ENCODE results near the gene LNX2. TPM values are rescaled to one million over a fixed set of nuclear protein-coding genes. Genes with fewer than 3 reads are reported as not detected.

Gene LNX2
- total RNA-seq, 2 donors from 2014 or later = 11.2 to 23.1 TPM

DNA sequence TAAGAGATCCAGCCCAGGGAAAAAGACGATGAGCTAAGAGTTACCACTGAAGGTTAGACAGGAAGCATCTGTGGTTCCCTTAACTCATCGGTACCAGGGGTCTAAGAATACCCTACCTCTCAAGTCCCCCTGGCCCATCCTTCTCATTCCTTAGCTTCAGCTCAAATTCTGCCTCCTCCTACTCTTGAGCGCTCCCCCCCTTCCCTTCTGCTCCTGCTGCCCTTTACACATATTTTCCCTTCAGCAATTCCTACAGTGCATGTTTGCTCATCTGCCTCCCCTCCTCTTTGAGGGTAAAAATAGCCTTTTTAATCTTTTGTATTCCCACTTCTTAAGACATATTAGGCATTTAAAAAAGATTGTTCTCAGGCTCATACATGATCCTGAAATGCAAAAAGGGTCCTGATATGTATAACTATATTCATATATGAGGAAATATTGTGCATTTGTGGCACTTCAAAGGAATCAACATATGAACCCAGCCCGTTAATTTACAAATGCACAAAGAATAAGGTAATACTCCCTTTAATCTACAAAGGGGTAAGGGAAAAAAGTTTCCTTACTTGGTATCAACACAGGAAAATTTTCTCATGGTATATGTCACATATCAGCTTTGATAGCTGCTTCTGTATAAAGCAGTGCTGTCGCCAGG is 33.1 kb downstream of the LNX2 start:
- Histone ChIP-seq H3K27ac (no peak overlapping the region), H3K27me3 (no peaks in the 10 kb centered on the region), H3K4me3 (no peak overlapping the region), H3K9me3 (no peaks in the 10 kb centered on the region), H3K36me3 (replicated peaks in 1 of 2; ENCODE audit: insufficient read depth in 1 of 2, low read depth in 2 of 2) (no peaks in the 10 kb centered on the region), H3K4me1 (peaks cover 47% of the 10 kb centered on the region)
- TF ChIP-seq, protein P1, sequence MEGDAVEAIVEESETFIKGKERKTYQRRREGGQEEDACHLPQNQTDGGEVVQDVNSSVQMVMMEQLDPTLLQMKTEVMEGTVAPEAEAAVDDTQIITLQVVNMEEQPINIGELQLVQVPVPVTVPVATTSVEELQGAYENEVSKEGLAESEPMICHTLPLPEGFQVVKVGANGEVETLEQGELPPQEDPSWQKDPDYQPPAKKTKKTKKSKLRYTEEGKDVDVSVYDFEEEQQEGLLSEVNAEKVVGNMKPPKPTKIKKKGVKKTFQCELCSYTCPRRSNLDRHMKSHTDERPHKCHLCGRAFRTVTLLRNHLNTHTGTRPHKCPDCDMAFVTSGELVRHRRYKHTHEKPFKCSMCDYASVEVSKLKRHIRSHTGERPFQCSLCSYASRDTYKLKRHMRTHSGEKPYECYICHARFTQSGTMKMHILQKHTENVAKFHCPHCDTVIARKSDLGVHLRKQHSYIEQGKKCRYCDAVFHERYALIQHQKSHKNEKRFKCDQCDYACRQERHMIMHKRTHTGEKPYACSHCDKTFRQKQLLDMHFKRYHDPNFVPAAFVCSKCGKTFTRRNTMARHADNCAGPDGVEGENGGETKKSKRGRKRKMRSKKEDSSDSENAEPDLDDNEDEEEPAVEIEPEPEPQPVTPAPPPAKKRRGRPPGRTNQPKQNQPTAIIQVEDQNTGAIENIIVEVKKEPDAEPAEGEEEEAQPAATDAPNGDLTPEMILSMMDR (IDR thresholded peaks at IDR 0.05) = no peak
- no peak for TF ChIP-seq POLR2A (IDR thresholded peaks at IDR 0.05)
- intact Hi-C loops (cut with DNase I) = no loop called here
- 72 to 82% methylated on average over 5 of the region's 5 CpGs for WGBS, 2 donors
- DNase-seq (no peak), ATAC-seq (no peak)

DNA sequence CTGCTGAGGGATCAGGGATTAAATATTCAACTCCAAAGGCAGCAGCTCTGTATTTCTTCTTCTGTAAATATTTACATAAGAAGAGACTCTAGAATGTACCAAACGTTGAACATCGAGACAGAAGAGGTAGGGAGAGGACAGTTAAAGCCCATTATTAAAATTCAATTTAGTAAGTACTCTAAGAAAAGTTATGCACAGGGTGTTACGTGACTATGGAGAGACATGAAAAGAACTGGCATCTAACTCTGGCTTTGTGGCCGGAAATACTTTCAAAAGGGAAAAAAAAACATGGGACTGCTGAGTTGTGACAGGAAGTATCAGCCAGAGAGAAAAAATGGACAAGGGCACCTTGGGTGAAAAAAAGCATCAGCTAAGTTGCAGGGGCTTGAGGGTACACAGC is 36.7 kb downstream of the LNX2 start:
- H3K36me3 ChIP-seq (replicated peaks in 1 of 2; ENCODE audit: insufficient read depth in 1 of 2, low read depth in 2 of 2) = no peaks in the 10 kb centered on the region
- no peak overlapping the region for H3K27ac ChIP-seq
- DNase-seq = no peak
- WGBS, 2 donors = 37 to 49% methylated on average over 4 of the region's 4 CpGs
- intact Hi-C loops (cut with DNase I) = no loop called here
- no peak overlapping the region for H3K4me3 ChIP-seq
- TF ChIP-seq, protein P1 (IDR thresholded peaks at IDR 0.05) = no peak
- no peak for TF ChIP-seq POLR2A (IDR thresholded peaks at IDR 0.05)
- H3K9me3 ChIP-seq = no peaks in the 10 kb centered on the region
- H3K4me1 ChIP-seq = peaks cover 36% of the 10 kb centered on the region
- no peak for ATAC-seq
- no peaks in the 10 kb centered on the region for H3K27me3 ChIP-seq

DNA sequence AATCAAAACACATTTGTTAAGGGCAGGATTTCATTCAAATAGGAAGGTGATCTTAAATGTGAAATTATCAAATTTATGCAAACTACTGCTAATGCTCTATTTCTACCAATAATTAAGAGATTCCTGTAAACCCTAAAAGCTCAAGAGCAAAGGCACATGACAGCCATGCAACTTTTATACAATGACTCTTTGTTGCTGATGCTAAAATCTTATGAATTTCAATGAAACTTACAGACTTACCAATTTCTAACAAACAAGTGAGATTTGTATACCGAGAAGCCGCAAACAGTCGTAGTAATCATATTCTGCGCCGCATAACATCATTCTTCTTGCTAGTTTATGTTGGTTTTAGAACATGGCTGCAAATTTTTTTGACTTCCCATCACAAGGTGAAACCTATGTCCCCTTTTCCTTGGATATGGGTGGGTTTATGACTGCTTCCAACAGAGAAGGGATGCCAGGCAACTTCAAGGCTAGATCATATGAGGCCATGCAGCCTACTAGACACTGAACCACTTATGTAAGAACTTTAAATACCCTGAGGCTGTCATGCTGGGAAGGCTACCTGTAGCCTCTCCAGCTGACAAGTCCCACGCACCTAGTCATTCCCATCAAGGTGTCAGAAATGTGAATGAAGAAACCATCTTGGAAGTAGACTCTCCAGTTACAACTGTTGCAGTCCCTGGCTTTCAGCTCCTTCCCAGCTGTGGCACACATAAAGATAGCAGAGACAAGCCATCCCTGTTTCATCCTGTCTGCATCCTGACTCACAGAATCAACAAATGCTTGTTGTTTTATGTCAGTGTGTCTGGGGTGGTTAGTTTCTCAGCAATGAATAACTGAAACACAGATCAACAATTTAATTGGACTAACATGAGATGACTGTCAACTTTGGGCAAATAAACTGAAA is 42.0 kb downstream of the LNX2 start:
- ATAC-seq (no peak), DNase-seq (no peak)
- WGBS, 2 donors = 93 to 98% methylated on average over 6 of the region's 6 CpGs
- no peak overlapping the region for H3K4me3 ChIP-seq
- TF ChIP-seq POLR2A (IDR thresholded peaks at IDR 0.05) = no peak
- TF ChIP-seq, protein P1 (IDR thresholded peaks at IDR 0.05) = no peak
- intact Hi-C loops (cut with DNase I) = no loop called here
- no peaks in the 10 kb centered on the region for H3K27me3 ChIP-seq
- H3K4me1 ChIP-seq = peaks cover 14% of the 10 kb centered on the region
- no peak overlapping the region for H3K27ac ChIP-seq
- H3K9me3 ChIP-seq = no peaks in the 10 kb centered on the region
- H3K36me3 ChIP-seq (replicated peaks in 1 of 2; ENCODE audit: insufficient read depth in 1 of 2, low read depth in 2 of 2) = no peaks in the 10 kb centered on the region

DNA sequence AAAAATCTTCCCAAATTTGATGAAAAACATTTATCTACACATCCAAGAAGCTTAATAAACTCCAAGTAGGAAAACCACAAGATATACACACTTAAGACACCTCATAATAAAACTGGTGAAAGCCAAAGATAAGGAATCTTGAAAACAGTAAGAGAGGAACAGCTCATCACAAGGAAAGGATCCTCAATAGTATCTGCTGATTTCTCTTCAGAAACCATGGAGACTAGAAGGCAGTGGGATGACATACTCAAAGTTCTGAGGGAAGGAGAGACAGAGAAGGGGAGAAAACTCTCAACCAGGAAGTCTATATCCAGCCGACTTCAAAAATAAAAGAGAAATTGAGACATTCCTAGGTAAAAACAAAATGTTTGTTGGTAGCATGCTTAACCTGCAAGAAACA is 45.7 kb downstream of the LNX2 start:
- intact Hi-C loops (cut with DNase I) = no loop called here
- no peak overlapping the region for H3K27ac ChIP-seq
- no peak overlapping the region for H3K4me3 ChIP-seq
- no peak for DNase-seq
- no peaks in the 10 kb centered on the region for H3K27me3 ChIP-seq
- ATAC-seq = no peak
- H3K4me1 ChIP-seq = peaks cover 25% of the 10 kb centered on the region
- no peaks in the 10 kb centered on the region for H3K9me3 ChIP-seq
- 89 to 97% methylated on average over 1 of the region's 1 CpG for WGBS, 2 donors
- no peaks in the 10 kb centered on the region for H3K36me3 ChIP-seq (replicated peaks in 1 of 2; ENCODE audit: insufficient read depth in 1 of 2, low read depth in 2 of 2)
- no peak for TF ChIP-seq POLR2A (IDR thresholded peaks at IDR 0.05)
- TF ChIP-seq, protein P1 (IDR thresholded peaks at IDR 0.05) = no peak
